22Rv1 (cell line): ENCODE measurements around the gene ANKDD1B.

Experiments used
- ZFX ChIP-seq: fragments of 450-650 bp; IDR thresholded peaks from 2 replicates; pipeline ENCODE4 v1.6.1; 2017; ENCODE audit warnings: antibody characterized with exemption, borderline replicate concordance
- TF ChIP-seq, protein P1 (sequence below): fragments of 450-650 bp; IDR thresholded peaks from 2 replicates; pipeline ENCODE4 v1.5.1; 2017; ENCODE audit warnings: mild to moderate bottlenecking

GRCh38 chr5:75630875-75631274 is 19.6 kb downstream of the ANKDD1B start:
- TF ChIP-seq, protein P1, sequence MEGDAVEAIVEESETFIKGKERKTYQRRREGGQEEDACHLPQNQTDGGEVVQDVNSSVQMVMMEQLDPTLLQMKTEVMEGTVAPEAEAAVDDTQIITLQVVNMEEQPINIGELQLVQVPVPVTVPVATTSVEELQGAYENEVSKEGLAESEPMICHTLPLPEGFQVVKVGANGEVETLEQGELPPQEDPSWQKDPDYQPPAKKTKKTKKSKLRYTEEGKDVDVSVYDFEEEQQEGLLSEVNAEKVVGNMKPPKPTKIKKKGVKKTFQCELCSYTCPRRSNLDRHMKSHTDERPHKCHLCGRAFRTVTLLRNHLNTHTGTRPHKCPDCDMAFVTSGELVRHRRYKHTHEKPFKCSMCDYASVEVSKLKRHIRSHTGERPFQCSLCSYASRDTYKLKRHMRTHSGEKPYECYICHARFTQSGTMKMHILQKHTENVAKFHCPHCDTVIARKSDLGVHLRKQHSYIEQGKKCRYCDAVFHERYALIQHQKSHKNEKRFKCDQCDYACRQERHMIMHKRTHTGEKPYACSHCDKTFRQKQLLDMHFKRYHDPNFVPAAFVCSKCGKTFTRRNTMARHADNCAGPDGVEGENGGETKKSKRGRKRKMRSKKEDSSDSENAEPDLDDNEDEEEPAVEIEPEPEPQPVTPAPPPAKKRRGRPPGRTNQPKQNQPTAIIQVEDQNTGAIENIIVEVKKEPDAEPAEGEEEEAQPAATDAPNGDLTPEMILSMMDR = no peak
- no peak for TF ChIP-seq ZFX
